ENCODE measurements around the gene OPN4. TPM values are rescaled to one million over a fixed set of nuclear protein-coding genes. Genes with fewer than 3 reads are reported as not detected.

The OPN4 gene
- total and polyA plus RNA-seq, 3 donors from 2014 or later, result 0.19 TPM; not detected in 2

GRCh38 chr10:86681047-86681446 lies 26.7 kb downstream of the OPN4 start:
- no peak overlapping the region for H3K4me3 ChIP-seq
- no peak overlapping the region for H3K27ac ChIP-seq
- no peaks in the 10 kb centered on the region for H3K9me3 ChIP-seq
- TF ChIP-seq CTCF (IDR thresholded peaks at IDR 0.05) (no peak), POLR2A (IDR thresholded peaks at IDR 0.05) (no peak)
- WGBS, 2 donors, result 89 to 91% methylated on average over 9 to 14 of the region's 14 CpGs
- peaks cover 11% of the 10 kb centered on the region for H3K4me1 ChIP-seq
- H3K36me3 ChIP-seq (ENCODE audit: low read depth, missing control alignments), result no peaks in the 10 kb centered on the region
- H3K27me3 ChIP-seq, result no peaks in the 10 kb centered on the region
- DNase-seq, result peak; percentile 37
- intact Hi-C loops (cut with DNase I; ENCODE audit: low total_unique reads), result no loop called here

- no peaks in the 10 kb centered on the region for H3K36me3 ChIP-seq (ENCODE audit: low read depth, missing control alignments)
- no peaks in the 10 kb centered on the region for H3K27me3 ChIP-seq
- no peaks in the 10 kb centered on the region for H3K9me3 ChIP-seq
- peaks cover 11% of the 10 kb centered on the region for H3K4me1 ChIP-seq
- WGBS, 2 donors, result 79 to 88% methylated on average over 8 to 22 of the region's 22 CpGs
- H3K27ac ChIP-seq, result no peak overlapping the region
- DNase-seq, result no peak
- intact Hi-C loops (cut with DNase I; ENCODE audit: low total_unique reads), result no loop called here
- H3K4me3 ChIP-seq, result no peak overlapping the region
- no peak for TF ChIP-seq CTCF (IDR thresholded peaks at IDR 0.05)
- TF ChIP-seq POLR2A (IDR thresholded peaks at IDR 0.05), result no peak
Measured at GRCh38 chr10:86681722-86682386, 27.5 kb downstream of the OPN4 start.

- peaks cover 11% of the 10 kb centered on the region for H3K4me1 ChIP-seq
- no peaks in the 10 kb centered on the region for H3K27me3 ChIP-seq
- no peak for DNase-seq
- WGBS, 2 donors, result 89 to 94% methylated on average over 2 of the region's 2 CpGs
- no peak overlapping the region for H3K4me3 ChIP-seq
- TF ChIP-seq POLR2A (IDR thresholded peaks at IDR 0.05) (no peak), CTCF (IDR thresholded peaks at IDR 0.05) (no peak)
- H3K36me3 ChIP-seq (ENCODE audit: low read depth, missing control alignments), result no peaks in the 10 kb centered on the region
- H3K9me3 ChIP-seq, result no peaks in the 10 kb centered on the region
- no peak overlapping the region for H3K27ac ChIP-seq
- intact Hi-C loops (cut with DNase I; ENCODE audit: low total_unique reads), result no loop called here
Measured at GRCh38 chr10:86682675-86683074, 28.3 kb downstream of the OPN4 start.

GRCh38 chr10:86684331-86685097 lies 30.2 kb downstream of the OPN4 start:
- intact Hi-C loops (cut with DNase I; ENCODE audit: low total_unique reads), result no loop called here
- 40 to 51% methylated on average over 1 to 9 of the region's 9 CpGs for WGBS, 2 donors
- Histone ChIP-seq H3K4me3 (no peak overlapping the region), H3K27ac (peak overlapping the region in 1 of 2 donors; percentile 31), H3K36me3 (ENCODE audit: low read depth, missing control alignments) (no peaks in the 10 kb centered on the region), H3K4me1 (peaks cover 15% of the 10 kb centered on the region), H3K27me3 (no peaks in the 10 kb centered on the region), H3K9me3 (no peaks in the 10 kb centered on the region)
- TF ChIP-seq CTCF (IDR thresholded peaks at IDR 0.05), result peak in 2 of 3 experiments; percentile 28 to 34
- TF ChIP-seq POLR2A (IDR thresholded peaks at IDR 0.05), result no peak
- DNase-seq, result peak; percentile 32

Measured in testis (tissue), 3 donors.